Neural progenitor cell (in vitro differentiated cells): ENCODE results near the gene DOCK3.

Experiments used
- CTCF ChIP-seq: fragments of 200-600 bp; sonication (generic); IDR thresholded peaks from 2 replicates; pipeline ENCODE4 v1.5.1; 2017; ENCODE audit warnings: antibody characterized with exemption, mild to moderate bottlenecking
- EZH2 ChIP-seq: fragments of 200-600 bp; sonication (generic); IDR thresholded peaks from 2 replicates; pipeline ENCODE4 v1.6.1; 2017; ENCODE audit warnings: antibody characterized with exemption, mild to moderate bottlenecking, moderate library complexity
- EZH2phosphoT487 ChIP-seq: fragments of 200-600 bp; sonication (generic); IDR thresholded peaks from 2 replicates; pipeline ENCODE4 v1.6.1; 2017; ENCODE audit warnings: antibody characterized with exemption

GRCh38 chr3:51269466-51269865 is 594.7 kb downstream of the DOCK3 start:
- TF ChIP-seq EZH2, result no peak
- peak; percentile 30 for TF ChIP-seq CTCF
- no peak for TF ChIP-seq EZH2phosphoT487
